SK-N-SH treated with all-trans-retinoic acid at 6 μM for 48 hours (cell line): ENCODE measurements around the gene ACTR3.

ENCODE experiments used
- ATAC-seq: fragments of 200-7000 bp; cut with Tn5 transposase; 3 replicates; pipeline ENCODE4 v1.9.1; 2020; ENCODE audit warnings: mild to moderate bottlenecking, moderate library complexity
- ARNTL ChIP-seq: fragments of 450-650 bp; formaldehyde crosslinking; IDR thresholded peaks from 2 replicates; pipeline ENCODE4 v1.5.0; 2020; ENCODE audit warnings: low read depth, mild to moderate bottlenecking, moderate library complexity, borderline replicate concordance
- BACH2 ChIP-seq: fragments of 250-450 bp; sonication (Bioruptor Pico); IDR thresholded peaks from 2 replicates; pipeline ENCODE4 v1.9.0; 2021; ENCODE audit warnings: mild to moderate bottlenecking, borderline replicate concordance
- CSDC2 ChIP-seq: fragments of 250-450 bp; sonication (Bioruptor Pico); IDR thresholded peaks from 2 replicates; pipeline ENCODE4 v1.5.0; 2020; ENCODE audit warnings: mild to moderate bottlenecking, moderate library complexity
- CSRNP3 ChIP-seq: fragments of 250-450 bp; sonication (Bioruptor Pico); IDR thresholded peaks from 2 replicates; pipeline ENCODE4 v1.5.1; 2021; ENCODE audit warnings: mild to moderate bottlenecking, moderate library complexity
- ESRRG ChIP-seq: fragments of 250-450 bp; sonication (Bioruptor Pico); IDR thresholded peaks from 2 replicates; pipeline ENCODE4 v1.6.1; 2021; ENCODE audit warnings: mild to moderate bottlenecking
- GLIS3 ChIP-seq: fragments of 250-450 bp; sonication (Bioruptor Pico); IDR thresholded peaks from 2 replicates; pipeline ENCODE4 v1.5.0; 2020; ENCODE audit warnings: mild to moderate bottlenecking, moderate library complexity
- ISL1 ChIP-seq: fragments of 250-450 bp; sonication (Bioruptor Pico); IDR thresholded peaks from 2 replicates; pipeline ENCODE4 v2.1.2; 2022; ENCODE audit warnings: mild to moderate bottlenecking, moderate library complexity
- OSR1 ChIP-seq: fragments of 250-450 bp; sonication (Bioruptor Pico); IDR thresholded peaks from 2 replicates; pipeline ENCODE4 v1.8.0; 2022; ENCODE audit warnings: moderate library complexity, mild to moderate bottlenecking, inconsistent platforms
- POU6F1 ChIP-seq: fragments of 250-450 bp; sonication (Bioruptor Pico); IDR thresholded peaks from 2 replicates; pipeline ENCODE4 v1.8.0; 2021; ENCODE audit warnings: low read depth, mild to moderate bottlenecking, moderate library complexity, borderline replicate concordance
- PPARA ChIP-seq: fragments of 250-450 bp; sonication (Bioruptor Pico); IDR thresholded peaks from 2 replicates; pipeline ENCODE4 v1.5.0; 2020; ENCODE audit warnings: mild to moderate bottlenecking, borderline replicate concordance
- RARB ChIP-seq: fragments of 250-450 bp; sonication (Bioruptor Pico); IDR thresholded peaks from 2 replicates; pipeline ENCODE4 v1.8.0; 2021; ENCODE audit warnings: mild to moderate bottlenecking, moderate library complexity
- SNAI2 ChIP-seq: fragments of 250-450 bp; sonication (Bioruptor Pico); IDR thresholded peaks from 2 replicates; pipeline ENCODE4 v1.5.0; 2020; ENCODE audit warnings: mild to moderate bottlenecking, moderate library complexity
- TCF4 ChIP-seq: fragments of 250-450 bp; sonication (Bioruptor Pico); IDR thresholded peaks from 2 replicates; pipeline ENCODE4 v1.8.0; 2021; ENCODE audit warnings: mild to moderate bottlenecking, moderate library complexity, borderline replicate concordance
- TOX ChIP-seq: fragments of 250-450 bp; sonication (Bioruptor Pico); IDR thresholded peaks from 2 replicates; pipeline ENCODE4 v1.8.0; 2021; ENCODE audit warnings: mild to moderate bottlenecking, moderate library complexity, borderline replicate concordance
- TSHZ2 ChIP-seq: fragments of 250-450 bp; sonication (Bioruptor Pico); IDR thresholded peaks from 2 replicates; pipeline ENCODE4 v1.5.0; 2020; ENCODE audit warnings: mild to moderate bottlenecking, moderate library complexity
- ZC3H10 ChIP-seq: fragments of 250-450 bp; sonication (Bioruptor Pico); IDR thresholded peaks from 2 replicates; pipeline ENCODE4 v1.5.1; 2021; ENCODE audit warnings: mild to moderate bottlenecking, moderate library complexity
- ZFP3 ChIP-seq: fragments of 250-450 bp; sonication (Bioruptor Pico); IDR thresholded peaks from 2 replicates; pipeline ENCODE4 v1.5.0; 2020; ENCODE audit warnings: mild to moderate bottlenecking, moderate library complexity
- ZFP30 ChIP-seq: fragments of 450-650 bp; formaldehyde crosslinking; IDR thresholded peaks from 2 replicates; pipeline ENCODE4 v1.5.0; 2022; ENCODE audit warnings: mild to moderate bottlenecking, moderate library complexity
- ZNF565 ChIP-seq: fragments of 450-650 bp; formaldehyde crosslinking; conservative IDR thresholded peaks from 2 replicates; pipeline ENCODE4 v1.5.0; 2020; ENCODE audit warnings: low read depth, mild to moderate bottlenecking, moderate library complexity
- ZNF70 ChIP-seq: fragments of 450-650 bp; formaldehyde crosslinking; IDR thresholded peaks from 2 replicates; pipeline ENCODE4 v1.5.0; 2020; ENCODE audit warnings: mild to moderate bottlenecking, moderate library complexity
- ZNF8 ChIP-seq: fragments of 450-650 bp; formaldehyde crosslinking; IDR thresholded peaks from 2 replicates; pipeline ENCODE4 v1.5.0; 2020; ENCODE audit warnings: mild to moderate bottlenecking, moderate library complexity

The ACTR3 gene

GRCh38 chr2:113992090-113992489, 102.2 kb downstream of the ACTR3 start:
- TF ChIP-seq ZNF565 (CRISPR knock-in tag), result no peak
- no peak for TF ChIP-seq ARNTL (CRISPR knock-in tag)
- TF ChIP-seq BACH2 (CRISPR knock-in tag), result no peak
- TF ChIP-seq ZFP3 (CRISPR knock-in tag), result no peak
- TF ChIP-seq GLIS3 (CRISPR knock-in tag), result no peak
- TF ChIP-seq POU6F1 (CRISPR knock-in tag), result no peak
- no peak for TF ChIP-seq SNAI2 (CRISPR knock-in tag)
- no peak for TF ChIP-seq ZNF70 (CRISPR knock-in tag)
- TF ChIP-seq ESRRG, result no peak
- TF ChIP-seq TSHZ2, result no peak
- no peak for TF ChIP-seq CSRNP3 (CRISPR knock-in tag)
- TF ChIP-seq TOX (CRISPR knock-in tag), result no peak
- TF ChIP-seq RARB (CRISPR knock-in tag), result no peak
- no peak for ATAC-seq

GRCh38 chr2:113996671-113997594, 107.0 kb downstream of the ACTR3 start:
- peak; percentile 42; the same call in 1 of the 3 replicates for ATAC-seq
- no peak for TF ChIP-seq RARB (CRISPR knock-in tag)
- TF ChIP-seq ZNF8 (CRISPR knock-in tag), result no peak
- TF ChIP-seq ARNTL (CRISPR knock-in tag), result no peak
- TF ChIP-seq OSR1 (CRISPR knock-in tag), result no peak
- TF ChIP-seq ZNF565 (CRISPR knock-in tag), result no peak
- no peak for TF ChIP-seq POU6F1 (CRISPR knock-in tag)
- TF ChIP-seq CSDC2 (CRISPR knock-in tag), result no peak
- TF ChIP-seq ZC3H10 (CRISPR knock-in tag), result no peak
- TF ChIP-seq PPARA, result no peak
- TF ChIP-seq ZFP30, result no peak
- no peak for TF ChIP-seq ISL1 (CRISPR knock-in tag)
- TF ChIP-seq ZNF70 (CRISPR knock-in tag), result no peak

GRCh38 chr2:114001152-114001551, 111.3 kb downstream of the ACTR3 start:
- no peak for TF ChIP-seq ZNF70 (CRISPR knock-in tag)
- no peak for TF ChIP-seq BACH2 (CRISPR knock-in tag)
- no peak for TF ChIP-seq ZFP3 (CRISPR knock-in tag)
- TF ChIP-seq TCF4, result no peak
- TF ChIP-seq CSDC2 (CRISPR knock-in tag), result no peak
- no peak for TF ChIP-seq TSHZ2
- no peak for TF ChIP-seq ZFP30
- no peak for TF ChIP-seq PPARA
- TF ChIP-seq, all 23 proteins: peak for 0
- no peak for ATAC-seq
